Activated T-cell treated with anti-CD3 and anti-CD28 coated beads, Interleukin-2, amount 50 U/mL, for 4 hours (primary cell): ENCODE data around the gene BATF. TPM values are rescaled to one million over a fixed set of nuclear protein-coding genes. Genes with fewer than 3 reads are reported as not detected.

Experiments used
- ATAC-seq, 2 donors: fragments of 200-7000 bp; cut with Tn5 transposase; one replicate each; pipeline ENCODE4 v1.10.0; 2021
- DNase-seq: peaks from one replicate; pipeline ENCODE4 v3.0.0-alpha.2; 2020
- H3K27me3 Mint-ChIP-seq: one replicate; pipeline ENCODE4 v1.8.0; 2021; ENCODE audit warnings: low read depth, mixed read lengths
- H3K36me3 Mint-ChIP-seq: one replicate; pipeline ENCODE4 v1.8.0; 2022; ENCODE audit warnings: mixed read lengths; ENCODE audit not compliant: insufficient read depth
- H3K4me1 Mint-ChIP-seq: one replicate; pipeline ENCODE4 v1.8.0; 2021; ENCODE audit warnings: low read depth, mixed read lengths
- H3K4me3 Mint-ChIP-seq: one replicate; pipeline ENCODE4 v1.8.0; 2021; ENCODE audit warnings: mild to moderate bottlenecking, moderate library complexity, mixed read lengths
- H3K9me3 Mint-ChIP-seq: one replicate; pipeline ENCODE4 v1.8.0; 2021; ENCODE audit warnings: mixed read lengths
- total RNA-seq, 3 donors: library from RNA; stranded (reverse); gene quantifications; one replicate each; pipeline ENCODE4 v1.2.1, GENCODE V29; 2021

BATF gene
- total RNA-seq, 3 donors from 2014 or later, result 186 to 193 (median 191) TPM

GRCh38 chr14:75572104-75572503 lies 49.8 kb downstream of the BATF start:
- H3K36me3 Mint-ChIP-seq, result peaks cover 7% of the 10 kb centered on the region
- peaks cover 46% of the 10 kb centered on the region for H3K4me1 Mint-ChIP-seq
- no peaks in the 10 kb centered on the region for H3K9me3 Mint-ChIP-seq
- ATAC-seq (no peak), DNase-seq (no peak)
- no peak overlapping the region for H3K4me3 Mint-ChIP-seq
- H3K27me3 Mint-ChIP-seq, result no peaks in the 10 kb centered on the region

- no peaks in the 10 kb centered on the region for H3K27me3 Mint-ChIP-seq
- peaks cover 14% of the 10 kb centered on the region for H3K4me1 Mint-ChIP-seq
- DNase-seq (no peak), ATAC-seq (no peak)
- no peak overlapping the region for H3K4me3 Mint-ChIP-seq
- no peaks in the 10 kb centered on the region for H3K9me3 Mint-ChIP-seq
- H3K36me3 Mint-ChIP-seq, result peaks cover 3% of the 10 kb centered on the region
Measured at GRCh38 chr14:75577090-75577489, 54.8 kb downstream of the BATF start.

GRCh38 chr14:75577729-75578101 lies 55.4 kb downstream of the BATF start:
- peaks cover 10% of the 10 kb centered on the region for H3K4me1 Mint-ChIP-seq
- peak; percentile 57 for DNase-seq
- no peaks in the 10 kb centered on the region for H3K9me3 Mint-ChIP-seq
- no peaks in the 10 kb centered on the region for H3K36me3 Mint-ChIP-seq
- no peaks in the 10 kb centered on the region for H3K27me3 Mint-ChIP-seq
- peak; percentile 89 to 91 for ATAC-seq
- no peak overlapping the region for H3K4me3 Mint-ChIP-seq

GRCh38 chr14:75578102-75578785 lies 56.0 kb downstream of the BATF start, which contains the start of gene FLVCR2:
FLVCR2 (plus strand) TSS chr14:75578620; CDS start chr14:75578973, 353 bp downstream.
- peak; percentile 68 to 71 for ATAC-seq
- peak; percentile 55 for DNase-seq
- Mint-ChIP-seq H3K27me3 (no peaks in the 10 kb centered on the region), H3K9me3 (no peaks in the 10 kb centered on the region), H3K4me3 (no peak within 1 kb of the TSS), H3K4me1 (peaks cover 10% of the 10 kb centered on the region), H3K36me3 (no peaks in the 10 kb centered on the region)

GRCh38 chr14:75578786-75579337 lies 56.6 kb downstream of the BATF start:
- H3K4me1 Mint-ChIP-seq, result peaks cover 10% of the 10 kb centered on the region
- no peaks in the 10 kb centered on the region for H3K36me3 Mint-ChIP-seq
- no peaks in the 10 kb centered on the region for H3K27me3 Mint-ChIP-seq
- H3K4me3 Mint-ChIP-seq, result no peak overlapping the region
- H3K9me3 Mint-ChIP-seq, result no peaks in the 10 kb centered on the region
- DNase-seq, result no peak
- ATAC-seq, result peak in 1 of 2 donors; percentile 4

DNA sequence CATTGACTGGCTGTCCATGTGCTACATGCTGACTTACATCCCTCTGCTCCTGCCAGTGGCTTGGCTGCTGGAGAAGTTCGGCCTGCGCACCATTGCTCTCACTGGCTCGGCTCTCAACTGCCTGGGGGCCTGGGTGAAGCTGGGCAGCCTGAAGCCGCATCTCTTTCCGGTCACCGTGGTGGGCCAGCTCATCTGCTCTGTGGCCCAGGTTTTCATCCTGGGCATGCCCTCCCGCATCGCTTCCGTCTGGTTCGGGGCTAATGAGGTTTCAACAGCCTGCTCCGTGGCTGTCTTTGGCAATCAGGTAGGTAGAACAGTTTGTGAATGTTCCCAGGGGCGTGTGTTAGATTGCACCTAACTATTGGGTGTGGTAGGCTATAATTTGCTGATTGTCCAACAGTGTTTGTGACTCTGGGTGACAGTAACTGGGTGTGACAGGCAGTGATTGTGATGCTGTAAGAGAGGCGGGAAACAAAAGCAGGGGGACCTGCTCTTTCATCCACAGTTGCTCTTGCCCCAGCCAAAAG lies 57.1 kb downstream of the BATF start:
- H3K36me3 Mint-ChIP-seq, result no peaks in the 10 kb centered on the region
- no peak overlapping the region for H3K4me3 Mint-ChIP-seq
- no peaks in the 10 kb centered on the region for H3K9me3 Mint-ChIP-seq
- peaks cover 10% of the 10 kb centered on the region for H3K4me1 Mint-ChIP-seq
- DNase-seq (no peak), ATAC-seq (no peak)
- no peaks in the 10 kb centered on the region for H3K27me3 Mint-ChIP-seq

DNA sequence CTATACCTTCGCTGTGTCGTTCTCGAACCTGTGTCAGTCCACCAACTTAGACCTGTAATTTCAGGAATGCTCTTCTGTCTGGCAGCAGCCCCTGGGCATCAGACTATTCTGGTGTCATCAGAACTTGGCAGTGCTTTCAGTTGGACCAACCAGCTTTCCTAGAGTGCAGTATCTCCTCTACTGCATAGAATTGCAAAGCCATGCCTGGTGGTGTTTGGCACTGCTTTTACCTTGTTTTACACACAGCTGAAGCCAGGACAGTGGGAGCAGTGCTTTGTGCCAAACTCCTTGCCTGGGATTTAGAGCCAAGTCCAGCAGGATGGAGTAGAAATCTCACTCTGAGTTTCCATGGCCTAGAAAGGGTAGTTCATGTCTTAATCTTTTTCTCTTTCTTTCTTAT lies 57.6 kb downstream of the BATF start:
- ATAC-seq, result no peak
- no peak overlapping the region for H3K4me3 Mint-ChIP-seq

DNA sequence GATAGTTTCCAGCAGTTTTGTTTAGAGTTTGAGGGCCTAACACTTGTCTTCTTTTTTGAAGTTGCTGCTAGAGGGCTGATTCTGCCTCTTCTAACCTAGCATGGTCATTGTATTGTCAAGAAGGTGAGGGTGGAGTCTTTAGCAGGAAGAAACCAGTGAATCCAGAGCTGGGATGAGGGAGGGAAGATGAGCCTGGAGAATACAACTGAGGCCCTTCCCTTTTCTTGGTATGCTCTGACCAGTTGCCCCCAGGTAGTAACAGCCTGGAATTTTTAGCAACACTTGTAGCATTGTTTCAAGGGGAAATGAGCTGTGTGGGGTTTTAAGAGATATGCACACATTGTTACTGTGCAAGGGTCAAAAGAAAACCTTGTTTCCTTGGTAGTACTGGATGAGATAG lies 65.1 kb downstream of the BATF start:
- no peak overlapping the region for H3K4me3 Mint-ChIP-seq
- DNase-seq, result no peak
- no peak for ATAC-seq
- H3K36me3 Mint-ChIP-seq, result peaks cover 6% of the 10 kb centered on the region
- no peaks in the 10 kb centered on the region for H3K27me3 Mint-ChIP-seq
- H3K4me1 Mint-ChIP-seq, result no peaks in the 10 kb centered on the region
- H3K9me3 Mint-ChIP-seq, result no peaks in the 10 kb centered on the region

More for the DNA sequence above, 57.6 kb downstream of the BATF start:
- H3K36me3 Mint-ChIP-seq, result no peaks in the 10 kb centered on the region
- H3K9me3 Mint-ChIP-seq, result no peaks in the 10 kb centered on the region
- no peak for DNase-seq
- no peaks in the 10 kb centered on the region for H3K27me3 Mint-ChIP-seq
- peaks cover 10% of the 10 kb centered on the region for H3K4me1 Mint-ChIP-seq

GRCh38 chr14:75589931-75590330 lies 67.7 kb downstream of the BATF start:
- Mint-ChIP-seq H3K36me3 (peaks cover 8% of the 10 kb centered on the region), H3K4me3 (no peak overlapping the region)
- ATAC-seq, result no peak

DNA sequence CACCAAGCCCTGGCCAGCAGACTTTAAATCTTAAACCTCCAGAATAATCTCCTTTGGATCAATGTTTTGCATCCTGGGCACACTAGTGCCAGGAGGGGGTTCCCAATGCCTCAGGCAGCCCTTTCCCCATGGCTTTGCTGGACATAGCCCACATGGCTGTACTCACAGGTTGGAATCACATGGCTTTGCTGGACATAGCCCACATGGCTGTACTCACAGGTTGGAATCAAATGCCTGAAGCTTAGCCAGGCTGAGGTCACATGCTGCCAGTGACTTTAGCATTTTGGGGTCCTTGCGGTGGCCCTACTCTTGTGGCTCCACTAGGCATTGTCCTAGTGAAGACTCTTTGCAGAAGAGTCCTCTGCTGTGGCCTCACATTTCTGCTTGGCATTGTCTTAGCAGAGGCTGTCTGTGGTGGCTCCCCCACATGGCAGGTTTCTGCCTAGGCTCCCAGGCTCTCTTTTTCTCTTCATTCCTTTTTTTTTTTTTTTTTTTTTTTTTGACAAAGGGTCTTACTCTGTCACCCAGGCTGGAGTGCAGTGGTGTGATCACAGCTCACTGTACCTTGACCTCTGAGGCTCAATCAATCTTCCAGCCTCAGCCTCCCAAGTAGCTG lies 69.2 kb downstream of the BATF start:
- peaks cover 8% of the 10 kb centered on the region for H3K36me3 Mint-ChIP-seq
- DNase-seq (no peak), ATAC-seq (no peak)
- H3K4me1 Mint-ChIP-seq, result no peaks in the 10 kb centered on the region
- no peaks in the 10 kb centered on the region for H3K9me3 Mint-ChIP-seq
- no peak overlapping the region for H3K4me3 Mint-ChIP-seq
- H3K27me3 Mint-ChIP-seq, result no peaks in the 10 kb centered on the region

More at GRCh38 chr14:75589931-75590330, 67.7 kb downstream of the BATF start:
- no peaks in the 10 kb centered on the region for H3K4me1 Mint-ChIP-seq
- no peaks in the 10 kb centered on the region for H3K27me3 Mint-ChIP-seq
- no peaks in the 10 kb centered on the region for H3K9me3 Mint-ChIP-seq
- no peak for DNase-seq

GRCh38 chr14:75591987-75592575 lies 69.8 kb downstream of the BATF start:
- Mint-ChIP-seq H3K4me3 (no peak overlapping the region), H3K27me3 (no peaks in the 10 kb centered on the region), H3K4me1 (no peaks in the 10 kb centered on the region), H3K36me3 (peaks cover 8% of the 10 kb centered on the region), H3K9me3 (no peaks in the 10 kb centered on the region)
- ATAC-seq, result no peak
- DNase-seq, result no peak

DNA sequence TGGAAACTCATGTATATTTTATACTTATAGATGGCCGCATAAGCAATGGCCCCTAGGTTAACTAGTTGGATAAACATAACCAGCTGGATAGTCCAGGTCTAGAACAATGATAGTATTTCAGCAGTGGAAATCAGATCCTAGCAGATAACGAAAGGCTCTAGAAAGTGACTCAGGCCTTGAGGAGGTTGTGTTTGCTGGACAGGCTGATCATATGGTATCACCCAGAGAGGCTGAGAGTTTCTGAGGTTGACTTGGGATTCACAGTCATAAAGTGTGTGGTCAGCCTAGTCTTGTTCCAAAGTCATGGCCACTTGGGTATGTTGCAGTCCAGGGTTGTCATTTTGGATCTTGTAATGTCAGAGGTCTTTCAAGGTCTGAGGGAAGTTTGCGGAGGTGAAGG lies 73.0 kb downstream of the BATF start:
- H3K36me3 Mint-ChIP-seq, result peaks cover 7% of the 10 kb centered on the region
- H3K4me1 Mint-ChIP-seq, result no peaks in the 10 kb centered on the region
- no peaks in the 10 kb centered on the region for H3K9me3 Mint-ChIP-seq
- H3K27me3 Mint-ChIP-seq, result no peaks in the 10 kb centered on the region
- ATAC-seq (no peak), DNase-seq (no peak)
- H3K4me3 Mint-ChIP-seq, result no peak overlapping the region
